GM20000 (cell line): Measurements from ENCODE around the gene PPIP5K2.
A peak's percentile ranks its signal among the peaks of the same experiment; 100 is the strongest.

Experiments
- DNase-seq: peaks from one replicate; pipeline ENCODE4 v3.0.0; 2012; ENCODE audit warnings: low spot score
- CTCF ChIP-seq: IDR thresholded peaks from 2 replicates; pipeline ENCODE4 v1.5.1; 2012; ENCODE audit warnings: mild to moderate bottlenecking, control low read depth; ENCODE audit errors: extremely low read depth, missing control alignments

Gene PPIP5K2

GRCh38 chr5:103228588-103228987, 108.5 kb downstream of the PPIP5K2 start:
- no peak for DNase-seq
- TF ChIP-seq CTCF, result no peak

GRCh38 chr5:103232393-103232999, 112.4 kb downstream of the PPIP5K2 start:
- DNase-seq, result peak; percentile 37

GRCh38 chr5:103234239-103234975, 114.3 kb downstream of the PPIP5K2 start:
- no peak for TF ChIP-seq CTCF
- DNase-seq, result no peak

More at GRCh38 chr5:103232393-103232999, 112.4 kb downstream of the PPIP5K2 start:
- peak; percentile 46 for TF ChIP-seq CTCF

GRCh38 chr5:103235891-103236290, 115.8 kb downstream of the PPIP5K2 start:
- no peak for DNase-seq
- TF ChIP-seq CTCF, result no peak

GRCh38 chr5:103237778-103238177, 117.7 kb downstream of the PPIP5K2 start:
- no peak for TF ChIP-seq CTCF
- DNase-seq, result no peak

GRCh38 chr5:103243665-103244064, 123.6 kb downstream of the PPIP5K2 start:
- TF ChIP-seq CTCF, result no peak
- DNase-seq, result no peak

GRCh38 chr5:103244398-103244797, 124.3 kb downstream of the PPIP5K2 start:
- TF ChIP-seq CTCF, result no peak
- no peak for DNase-seq
